GM23338 (cell line): ENCODE measurements around the gene GJC2. TPM values are rescaled to one million over a fixed set of nuclear protein-coding genes. Genes with fewer than 3 reads are reported as not detected.
"Not testable (repeated sequence)": the region's sequence is repeated elsewhere in the genome, so short reads cannot be mapped to it uniquely, and the experiment has no call there.

Source experiments
- ATAC-seq: fragments of 200-7000 bp; cut with Tn5 transposase; 3 replicates; pipeline ENCODE4 v1.9.1; 2020
- DNase-seq: peaks from one replicate; pipeline ENCODE4 v3.0.0-alpha.2; 2015; ENCODE audit warnings: low spot score
- H2AFZ ChIP-seq: fragments of 200-600 bp; sonication (generic); 2 replicates; pipeline ENCODE4 v1.8.0; 2016; ENCODE audit warnings: antibody characterized with exemption, mild to moderate bottlenecking, moderate library complexity
- H3F3A ChIP-seq: fragments of 200-600 bp; sonication (generic); replicated peaks from 2 replicates; pipeline ENCODE4 v1.8.0; 2017; ENCODE audit warnings: antibody characterized with exemption, mixed run types, low read depth
- H3K27ac ChIP-seq: fragments of 200-600 bp; sonication (generic); 2 replicates; pipeline ENCODE4 v1.6.1; 2016; ENCODE audit warnings: low read depth
- H3K27me3 ChIP-seq: fragments of 200-600 bp; sonication (generic); 2 replicates; pipeline ENCODE4 v1.8.0; 2016; ENCODE audit warnings: mild to moderate bottlenecking, mixed run types, moderate library complexity; ENCODE audit not compliant: insufficient read depth
- H3K36me3 ChIP-seq: fragments of 200-600 bp; sonication (generic); 2 replicates; pipeline ENCODE4 v1.8.0; 2016; ENCODE audit warnings: mild to moderate bottlenecking; ENCODE audit not compliant: insufficient read depth
- H3K4me1 ChIP-seq: fragments of 200-600 bp; sonication (generic); 2 replicates; pipeline ENCODE4 v1.8.0; 2016; ENCODE audit warnings: mild to moderate bottlenecking, moderate library complexity; ENCODE audit not compliant: insufficient read depth
- H3K4me2 ChIP-seq: fragments of 200-600 bp; sonication (generic); 2 replicates; pipeline ENCODE4 v1.7.1; 2017; ENCODE audit warnings: mixed run types
- H3K4me3 ChIP-seq: fragments of 200-600 bp; sonication (generic); 2 replicates; pipeline ENCODE4 v1.6.1; 2016; ENCODE audit warnings: mixed run types
- H3K79me2 ChIP-seq: fragments of 200-600 bp; sonication (generic); replicated peaks from 2 replicates; pipeline ENCODE4 v1.8.0; 2017; ENCODE audit warnings: mild to moderate bottlenecking; ENCODE audit not compliant: insufficient read depth
- H3K9me2 ChIP-seq: fragments of 200-600 bp; sonication (generic); 2 replicates; pipeline ENCODE4 v1.8.0; 2017; ENCODE audit not compliant: insufficient read depth
- H4K20me1 ChIP-seq: fragments of 200-600 bp; sonication (generic); replicated peaks from 2 replicates; pipeline ENCODE4 v1.8.0; 2017; ENCODE audit warnings: mild to moderate bottlenecking; ENCODE audit not compliant: insufficient read depth
- H3K27ac Mint-ChIP-seq: 2 replicates; pipeline ENCODE4 v1.8.0; 2020; ENCODE audit warnings: inconsistent platforms, mild to moderate bottlenecking, moderate library complexity, mixed read lengths
- H3K27me3 Mint-ChIP-seq: 3 replicates; pipeline ENCODE4 v1.8.0; 2022; ENCODE audit warnings: low read depth, mild to moderate bottlenecking, moderate library complexity, mixed read lengths, inconsistent platforms; ENCODE audit not compliant: insufficient read depth, poor library complexity
- H3K36me3 Mint-ChIP-seq: 3 replicates; pipeline ENCODE4 v1.8.0; 2021; ENCODE audit warnings: low read depth, mild to moderate bottlenecking, inconsistent platforms, moderate library complexity, mixed read lengths
- H3K4me1 Mint-ChIP-seq: 3 replicates; pipeline ENCODE4 v1.8.0; 2020; ENCODE audit warnings: mild to moderate bottlenecking, inconsistent platforms, mixed read lengths
- H3K4me3 Mint-ChIP-seq: 3 replicates; pipeline ENCODE4 v1.8.0; 2021; ENCODE audit warnings: moderate library complexity, mild to moderate bottlenecking, inconsistent platforms, mixed read lengths
- H3K9me3 Mint-ChIP-seq: 3 replicates; pipeline ENCODE4 v1.8.0; 2020; ENCODE audit warnings: moderate library complexity, mild to moderate bottlenecking, inconsistent platforms, mixed read lengths
- JUNB ChIP-seq: IDR thresholded peaks from one replicate; pipeline ENCODE4 v1.6.1; 2016; ENCODE audit warnings: antibody characterized with exemption; ENCODE audit not compliant: unreplicated experiment
- REST ChIP-seq: IDR thresholded peaks from one replicate; pipeline ENCODE4 v1.6.1; 2018; ENCODE audit warnings: antibody characterized with exemption; ENCODE audit not compliant: unreplicated experiment
- STAT1 ChIP-seq: IDR thresholded peaks from one replicate; pipeline ENCODE4 v1.6.1; 2016; ENCODE audit warnings: antibody characterized with exemption; ENCODE audit not compliant: unreplicated experiment
- polyA plus RNA-seq: library from polyadenylated mRNA; unstranded; fragments of >200 nt; fragmentation: Nextera tagmentation; extraction: Ambion mirVana; gene quantifications from 2 replicates; pipeline ENCODE4 v1.2.1, GENCODE V29; 2016
- total RNA-seq: library from RNA; depleted of rRNA; stranded (reverse); fragments of >200 nt; shearing (Covaris generic); gene quantifications from 2 replicates; pipeline ENCODE4 v1.2.3, GENCODE V29; 2014

The GJC2 gene
- total and polyA plus RNA-seq, 2 experiments from 2014 or later = 0.15 to 1.2 TPM

DNA sequence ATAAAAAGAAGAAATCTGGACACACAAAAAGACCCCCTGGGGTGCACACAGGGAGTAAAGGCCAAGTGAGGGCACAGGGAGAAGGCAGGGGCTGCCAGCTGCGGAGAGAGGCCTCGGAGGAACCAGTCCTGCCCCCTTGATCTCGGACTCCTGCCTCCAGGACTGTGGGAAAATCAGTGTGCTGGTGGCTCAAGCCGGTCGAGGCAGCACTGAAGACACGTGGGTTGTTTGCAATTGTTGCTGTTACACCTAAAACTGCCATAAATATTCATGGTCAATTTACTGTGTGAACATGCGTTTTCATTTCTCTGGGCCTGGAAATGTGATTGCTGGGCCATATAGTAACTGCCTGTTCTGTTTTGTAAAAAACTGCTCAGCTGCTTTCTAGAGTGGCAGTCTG lies 34.4 kb downstream of the GJC2 start:
- Histone ChIP-seq H3F3A (no peaks in the 10 kb centered on the region), H2AFZ (no peak overlapping the region), H3K4me2 (no peak overlapping the region), H3K27ac (no peak overlapping the region), H3K9me2 (no peaks in the 10 kb centered on the region), H3K27me3 (no peaks in the 10 kb centered on the region), H3K79me2 (no peaks in the 10 kb centered on the region), H4K20me1 (no peaks in the 10 kb centered on the region), H3K36me3 (no peaks in the 10 kb centered on the region), H3K4me3 (no peak overlapping the region), H3K4me1 (no peaks in the 10 kb centered on the region)
- TF ChIP-seq REST (no peak), STAT1 (no peak)
- ATAC-seq (no peak), DNase-seq (no peak)
- H3K27ac Mint-ChIP-seq = no peak overlapping the region
- no peaks in the 10 kb centered on the region; the same call in 2 of the 3 replicates for H3K4me1 Mint-ChIP-seq
- H3K4me3 Mint-ChIP-seq = no peak overlapping the region
- peaks cover 9% of the 10 kb centered on the region; the same call in 2 of the 3 replicates for H3K9me3 Mint-ChIP-seq
- no peaks in the 10 kb centered on the region for H3K36me3 Mint-ChIP-seq
- peaks cover 11% of the 10 kb centered on the region for H3K27me3 Mint-ChIP-seq

- no peaks in the 10 kb centered on the region for H3K27me3 ChIP-seq
- DNase-seq (no peak), ATAC-seq (no peak)
- H2AFZ ChIP-seq = no peak overlapping the region
- H4K20me1 ChIP-seq = no peaks in the 10 kb centered on the region
- no peaks in the 10 kb centered on the region for H3F3A ChIP-seq
- no peak for TF ChIP-seq JUNB
- Mint-ChIP-seq H3K4me3 (no peak overlapping the region), H3K27me3 (peaks cover 7% of the 10 kb centered on the region), H3K4me1 (no peaks in the 10 kb centered on the region; the same call in 2 of the 3 replicates), H3K27ac (no peak overlapping the region), H3K9me3 (peaks cover 9% of the 10 kb centered on the region; the same call in 2 of the 3 replicates), H3K36me3 (no peaks in the 10 kb centered on the region)
- no peaks in the 10 kb centered on the region for H3K36me3 ChIP-seq
- no peak overlapping the region for H3K4me2 ChIP-seq
- no peaks in the 10 kb centered on the region for H3K79me2 ChIP-seq
- no peak overlapping the region for H3K4me3 ChIP-seq
- 0 out of 2 replicates have a peak, but pooled peaks cover under 1% of the 10 kb centered on the region for H3K9me2 ChIP-seq
- H3K27ac ChIP-seq = no peak overlapping the region
- no peaks in the 10 kb centered on the region for H3K4me1 ChIP-seq
These were observed 35.9 kb downstream of the GJC2 start for GRCh38 chr1:228185641-228185965.

DNA sequence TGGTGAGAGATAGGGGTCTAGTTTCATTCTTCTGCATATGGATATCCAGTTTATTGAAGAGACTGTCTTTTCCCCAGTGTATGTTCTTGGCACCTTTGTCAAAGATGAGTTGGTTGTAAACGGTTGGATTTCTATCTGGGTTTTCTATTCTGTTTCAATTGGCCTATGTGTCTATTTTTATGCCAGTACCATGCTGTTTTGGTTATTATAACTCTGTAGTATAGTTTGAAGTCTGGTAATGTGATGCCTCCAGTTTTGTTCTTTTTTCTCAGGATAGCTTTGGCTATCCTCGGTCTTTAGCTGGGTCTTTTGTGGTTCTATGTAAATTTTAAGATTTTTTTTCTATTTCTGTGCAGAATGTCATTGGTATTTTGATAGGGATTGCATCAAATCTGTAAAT lies 38.5 kb downstream of the GJC2 start:
- DNase-seq, H3K79me2 ChIP-seq, H4K20me1 ChIP-seq, H3K27me3 Mint-ChIP-seq, H3K36me3 ChIP-seq, H3K27ac Mint-ChIP-seq, ATAC-seq, H3K4me1 Mint-ChIP-seq, H3K4me3 Mint-ChIP-seq, H3K9me3 Mint-ChIP-seq, H3K4me1 ChIP-seq, H3F3A ChIP-seq, H3K4me2 ChIP-seq, H2AFZ ChIP-seq, H3K9me2 ChIP-seq, H3K36me3 Mint-ChIP-seq, H3K27ac ChIP-seq, H3K27me3 ChIP-seq, H3K4me3 ChIP-seq: not testable (repeated sequence)
